ENCODE results near the gene BRICD5.

BRICD5 gene

GRCh38 chr16:2180962-2181923 is 29.4 kb downstream of the BRICD5 start:
- no peak for DNase-seq (ENCODE audit: low read depth)

- DNase-seq (ENCODE audit: low read depth), result no peak
These were observed 30.2 kb downstream of the BRICD5 start for GRCh38 chr16:2180461-2180860.

- no peak for DNase-seq (ENCODE audit: low read depth)
These were observed 31.1 kb downstream of the BRICD5 start for GRCh38 chr16:2179576-2179975.

GRCh38 chr16:2179107-2179501 is 31.6 kb downstream of the BRICD5 start:
- DNase-seq (ENCODE audit: low read depth), result no peak

GRCh38 chr16:2178321-2179106 is 32.1 kb downstream of the BRICD5 start:
- DNase-seq (ENCODE audit: low read depth), result no peak

- no peak for DNase-seq (ENCODE audit: low read depth)
These were observed 33.1 kb downstream of the BRICD5 start for GRCh38 chr16:2177561-2177960.

GRCh38 chr16:2177101-2177500 is 33.6 kb downstream of the BRICD5 start:
- DNase-seq (ENCODE audit: low read depth), result no peak

GRCh38 chr16:2176047-2176446 is 34.6 kb downstream of the BRICD5 start:
- DNase-seq (ENCODE audit: low read depth), result no peak

GRCh38 chr16:2175454-2175853 is 35.2 kb downstream of the BRICD5 start:
- DNase-seq (ENCODE audit: low read depth), result no peak

GRCh38 chr16:2174396-2175131 is 36.1 kb downstream of the BRICD5 start:
- DNase-seq (ENCODE audit: low read depth), result no peak

GRCh38 chr16:2173916-2174315 is 36.7 kb downstream of the BRICD5 start:
- no peak for DNase-seq (ENCODE audit: low read depth)

GRCh38 chr16:2173366-2173765 is 37.3 kb downstream of the BRICD5 start:
- no peak for DNase-seq (ENCODE audit: low read depth)

GRCh38 chr16:2172688-2173335 is 37.9 kb downstream of the BRICD5 start:
- no peak for DNase-seq (ENCODE audit: low read depth)

- DNase-seq (ENCODE audit: low read depth), result no peak
These were observed 39.0 kb downstream of the BRICD5 start for GRCh38 chr16:2171601-2172178.

GRCh38 chr16:2170587-2171435 is 39.9 kb downstream of the BRICD5 start:
- no peak for DNase-seq (ENCODE audit: low read depth)

- DNase-seq (ENCODE audit: low read depth), result no peak
These were observed 40.6 kb downstream of the BRICD5 start for GRCh38 chr16:2170080-2170479.

GRCh38 chr16:2167068-2167638 is 43.5 kb downstream of the BRICD5 start:
- DNase-seq (ENCODE audit: low read depth), result no peak

- DNase-seq (ENCODE audit: low read depth), result no peak
These were observed 44.2 kb downstream of the BRICD5 start for GRCh38 chr16:2166263-2167067.

- DNase-seq (ENCODE audit: low read depth), result no peak
These were observed 44.8 kb downstream of the BRICD5 start for GRCh38 chr16:2165861-2166260.
